Stimulated activated effector memory CD8-positive, alpha-beta T cell treated with anti-CD3 and anti-CD28 coated beads, Interleukin-12 subunit alpha, Interleukin-12 subunit beta, amount 100 ng/mL, for 72 hours (primary cell): ENCODE data around the gene KCNQ5.

Experiments used
- ATAC-seq: fragments of 150-1000 bp; cut with Tn5 transposase; 2 replicates; pipeline ENCODE4 v1.10.0; 2021
- DNase-seq, 2 donors: peaks; one replicate each; pipeline ENCODE4 v3.0.0; 2021 to 2022; ENCODE audit warnings: low spot score in 2 of 2
- H3K27ac Mint-ChIP-seq: one replicate; pipeline ENCODE4 v1.8.0; 2022; ENCODE audit warnings: mild to moderate bottlenecking, mixed read lengths
- H3K36me3 Mint-ChIP-seq: one replicate; pipeline ENCODE4 v1.8.0; 2022; ENCODE audit warnings: mild to moderate bottlenecking, mixed read lengths
- H3K4me1 Mint-ChIP-seq: one replicate; pipeline ENCODE4 v1.8.0; 2022; ENCODE audit warnings: mixed read lengths
- H3K4me3 Mint-ChIP-seq: one replicate; pipeline ENCODE4 v1.8.0; 2022; ENCODE audit warnings: mild to moderate bottlenecking, mixed read lengths
- H3K9me3 Mint-ChIP-seq: one replicate; pipeline ENCODE4 v1.8.0; 2022; ENCODE audit warnings: mixed read lengths

KCNQ5 gene

GRCh38 chr6:72817208-72817607 lies 195.3 kb downstream of the KCNQ5 start:
- ATAC-seq (no peak), DNase-seq (no peak)
- Mint-ChIP-seq H3K36me3 (peaks cover 5% of the 10 kb centered on the region), H3K4me1 (no peaks in the 10 kb centered on the region), H3K9me3 (no peaks in the 10 kb centered on the region), H3K27ac (no peak overlapping the region), H3K4me3 (no peak overlapping the region)

- Mint-ChIP-seq H3K27ac (no peak overlapping the region), H3K9me3 (no peaks in the 10 kb centered on the region), H3K36me3 (no peaks in the 10 kb centered on the region), H3K4me1 (peaks cover under 1% of the 10 kb centered on the region), H3K4me3 (no peak overlapping the region)
- DNase-seq (no peak), ATAC-seq (no peak)
These were observed 197.7 kb downstream of the KCNQ5 start for GRCh38 chr6:72819609-72820008.

GRCh38 chr6:72820153-72820552 lies 198.3 kb downstream of the KCNQ5 start:
- H3K27ac Mint-ChIP-seq: no peak overlapping the region
- no peaks in the 10 kb centered on the region for H3K9me3 Mint-ChIP-seq
- peaks cover 6% of the 10 kb centered on the region for H3K4me1 Mint-ChIP-seq
- H3K36me3 Mint-ChIP-seq: no peaks in the 10 kb centered on the region
- ATAC-seq: no peak
- no peak for DNase-seq
- H3K4me3 Mint-ChIP-seq: no peak overlapping the region

DNA sequence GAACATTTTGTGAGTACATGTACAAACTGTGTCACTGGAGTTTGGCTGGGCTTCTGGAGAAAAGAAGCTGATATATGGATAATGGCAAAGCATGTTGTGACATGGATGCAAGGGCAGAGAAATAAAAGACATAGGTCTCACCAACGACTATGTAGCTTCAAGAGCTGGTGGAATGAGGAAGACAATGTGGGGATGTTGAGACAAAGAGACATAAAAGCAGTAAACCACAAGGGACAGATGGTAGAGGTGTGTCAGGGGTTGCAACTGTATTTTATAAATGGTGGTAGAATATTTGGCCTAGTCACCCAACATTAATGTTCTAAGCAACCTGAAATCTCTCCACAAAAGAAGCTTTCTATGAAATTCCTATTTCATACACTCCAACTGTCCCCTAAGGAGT lies 199.0 kb downstream of the KCNQ5 start:
- ATAC-seq: no peak
- Mint-ChIP-seq H3K4me1 (peaks cover 9% of the 10 kb centered on the region), H3K4me3 (no peak overlapping the region), H3K9me3 (no peaks in the 10 kb centered on the region), H3K27ac (no peak overlapping the region), H3K36me3 (no peaks in the 10 kb centered on the region)
- DNase-seq: no peak

- ATAC-seq: no peak
- Mint-ChIP-seq H3K36me3 (no peaks in the 10 kb centered on the region), H3K4me1 (peaks cover 9% of the 10 kb centered on the region), H3K4me3 (no peak overlapping the region), H3K9me3 (no peaks in the 10 kb centered on the region), H3K27ac (no peak overlapping the region)
- DNase-seq: no peak
These were observed 200.2 kb downstream of the KCNQ5 start for GRCh38 chr6:72822023-72822422.

GRCh38 chr6:72822691-72823090 lies 200.8 kb downstream of the KCNQ5 start:
- Mint-ChIP-seq H3K9me3 (no peaks in the 10 kb centered on the region), H3K36me3 (no peaks in the 10 kb centered on the region), H3K4me1 (peaks cover 9% of the 10 kb centered on the region), H3K4me3 (no peak overlapping the region), H3K27ac (no peak overlapping the region)
- ATAC-seq (no peak), DNase-seq (no peak)

DNA sequence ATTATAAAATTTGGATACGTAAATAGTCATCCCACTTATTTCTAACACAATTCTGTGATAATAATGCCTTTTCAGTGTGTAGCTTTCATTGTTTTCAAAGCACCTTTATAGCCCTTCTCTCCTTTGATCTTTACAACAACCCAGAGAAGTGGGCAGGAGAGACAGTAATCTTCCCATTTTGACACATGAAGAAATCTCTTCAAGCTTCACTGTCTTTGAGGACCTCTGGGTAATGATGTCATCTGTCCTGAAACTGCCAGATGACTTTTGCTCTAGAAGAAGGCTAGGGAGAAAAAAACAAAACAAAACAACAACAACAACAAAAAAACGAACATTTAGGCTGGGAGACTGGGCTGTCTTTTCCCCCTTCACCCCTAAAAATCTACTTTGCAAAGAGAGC lies 203.0 kb downstream of the KCNQ5 start:
- Mint-ChIP-seq H3K9me3 (peaks cover 4% of the 10 kb centered on the region), H3K27ac (no peak overlapping the region), H3K4me3 (no peak overlapping the region), H3K36me3 (no peaks in the 10 kb centered on the region), H3K4me1 (peaks cover 9% of the 10 kb centered on the region)
- ATAC-seq: peak; percentile 32
- DNase-seq: no peak

DNA sequence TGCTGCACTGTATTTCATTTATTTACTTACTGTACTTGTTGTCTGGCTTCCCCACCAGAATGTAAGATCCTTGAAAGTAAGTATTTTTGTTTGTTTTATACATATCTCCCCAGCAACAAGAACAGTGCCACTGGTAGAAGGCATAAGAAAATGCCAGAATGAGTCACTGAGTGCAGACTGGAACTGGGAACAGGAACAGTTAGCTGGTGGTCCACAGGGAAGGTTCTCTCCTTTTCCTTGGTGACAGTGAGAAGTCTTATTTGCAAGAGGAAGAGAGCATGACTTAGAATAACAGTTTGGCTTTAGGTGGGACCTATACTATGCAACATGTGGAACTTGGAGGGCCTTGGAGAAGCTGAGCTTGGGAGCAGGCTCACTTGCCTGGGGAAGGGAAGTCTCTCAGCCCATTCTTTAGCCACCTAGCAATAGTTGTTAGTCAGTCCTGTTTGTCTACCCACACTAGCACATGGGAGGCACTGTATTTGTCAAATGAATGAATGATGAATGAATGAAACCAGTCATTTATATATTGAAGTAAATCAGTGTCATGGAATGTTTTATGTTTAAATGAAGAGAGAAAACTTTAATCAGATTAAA lies 203.5 kb downstream of the KCNQ5 start:
- no peak for DNase-seq
- no peak overlapping the region for H3K27ac Mint-ChIP-seq

GRCh38 chr6:72826037-72826436 lies 204.2 kb downstream of the KCNQ5 start:
- DNase-seq: no peak
- no peak overlapping the region for H3K4me3 Mint-ChIP-seq

More for the DNA sequence above, 203.5 kb downstream of the KCNQ5 start:
- H3K9me3 Mint-ChIP-seq: peaks cover 4% of the 10 kb centered on the region
- H3K4me3 Mint-ChIP-seq: no peak overlapping the region
- no peaks in the 10 kb centered on the region for H3K36me3 Mint-ChIP-seq
- ATAC-seq: no peak
- H3K4me1 Mint-ChIP-seq: peaks cover 9% of the 10 kb centered on the region

DNA sequence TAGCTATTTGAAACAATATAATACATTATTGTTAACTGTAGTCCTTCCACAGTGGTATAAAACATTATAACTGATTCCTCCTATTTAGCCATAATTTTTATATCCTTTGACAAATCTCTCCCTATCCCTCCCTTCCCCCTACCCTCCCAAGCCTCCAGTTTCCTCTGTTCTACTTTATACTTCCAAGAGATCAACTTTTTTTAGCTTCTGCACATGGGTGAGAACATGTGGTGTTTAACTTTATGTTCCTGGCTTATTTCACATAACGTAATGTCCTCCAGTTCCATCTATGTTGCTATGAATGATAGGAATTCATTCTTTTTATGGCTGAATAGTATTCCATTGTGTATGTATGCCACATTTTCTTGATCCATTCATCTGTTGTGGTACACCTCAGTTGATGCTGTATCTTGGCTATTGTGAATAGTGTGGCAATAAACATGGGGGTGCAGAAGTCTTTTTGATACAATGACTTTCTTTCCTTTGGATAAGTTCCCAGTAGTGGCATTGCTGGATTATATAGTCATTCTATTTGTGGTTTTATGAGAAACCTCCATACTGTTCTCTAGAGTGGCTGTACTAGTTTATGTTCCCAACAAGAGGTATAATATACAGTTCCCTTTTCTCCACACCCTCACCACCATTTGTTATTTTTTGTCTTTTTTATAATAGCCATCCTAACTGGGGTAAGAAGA lies 205.0 kb downstream of the KCNQ5 start:
- H3K27ac Mint-ChIP-seq: no peak overlapping the region
- DNase-seq: no peak
- H3K4me1 Mint-ChIP-seq: peaks cover 9% of the 10 kb centered on the region
- no peaks in the 10 kb centered on the region for H3K36me3 Mint-ChIP-seq
- peaks cover 4% of the 10 kb centered on the region for H3K9me3 Mint-ChIP-seq
- ATAC-seq: no peak
- no peak overlapping the region for H3K4me3 Mint-ChIP-seq

More at GRCh38 chr6:72826037-72826436, 204.2 kb downstream of the KCNQ5 start:
- Mint-ChIP-seq H3K9me3 (peaks cover 4% of the 10 kb centered on the region), H3K27ac (no peak overlapping the region), H3K36me3 (no peaks in the 10 kb centered on the region), H3K4me1 (peaks cover 9% of the 10 kb centered on the region)
- ATAC-seq: peak; percentile 80

DNA sequence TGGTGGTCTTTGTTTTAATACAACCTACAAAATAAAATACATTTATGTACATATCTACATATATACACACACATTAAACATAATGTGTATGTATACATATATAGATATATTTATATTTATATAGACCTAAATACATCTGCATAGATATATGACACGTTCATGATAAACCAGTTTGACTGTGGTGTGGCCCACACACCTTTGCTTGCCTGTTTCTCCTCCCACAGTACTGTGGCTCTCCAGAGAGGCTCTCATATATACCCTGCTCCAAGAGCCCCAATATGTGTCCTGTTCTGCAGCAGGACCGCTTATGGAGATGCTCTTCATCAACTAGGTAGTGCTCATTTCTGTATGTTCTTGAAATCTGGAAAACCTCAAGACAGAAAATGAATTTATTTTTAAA lies 207.0 kb downstream of the KCNQ5 start:
- H3K27ac Mint-ChIP-seq: no peak overlapping the region
- ATAC-seq: no peak
- peaks cover 4% of the 10 kb centered on the region for H3K9me3 Mint-ChIP-seq
- H3K4me3 Mint-ChIP-seq: no peak overlapping the region
- DNase-seq: no peak
- no peaks in the 10 kb centered on the region for H3K36me3 Mint-ChIP-seq
- H3K4me1 Mint-ChIP-seq: peaks cover 9% of the 10 kb centered on the region

DNA sequence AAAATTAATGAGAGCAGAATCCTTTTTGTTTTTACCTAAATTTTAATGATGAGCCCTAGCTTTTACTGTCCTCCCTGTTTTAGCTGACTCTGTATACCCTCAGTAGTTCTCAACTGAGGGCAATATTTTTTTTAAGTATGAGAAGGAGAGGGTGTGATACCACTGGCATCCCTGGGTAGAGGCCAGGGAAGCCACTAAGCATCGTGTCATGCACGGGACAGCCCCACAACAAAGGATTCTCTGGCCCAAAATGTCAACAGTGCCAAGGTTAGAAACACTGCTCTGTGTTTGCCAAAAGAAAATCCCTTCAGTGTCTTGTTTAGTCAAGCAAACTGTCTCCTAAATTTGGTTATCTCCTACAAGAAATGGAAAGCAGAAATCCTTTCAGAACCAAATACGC lies 210.4 kb downstream of the KCNQ5 start:
- ATAC-seq (no peak), DNase-seq (no peak)
- no peaks in the 10 kb centered on the region for H3K4me1 Mint-ChIP-seq
- H3K4me3 Mint-ChIP-seq: no peak overlapping the region
- H3K9me3 Mint-ChIP-seq: peaks cover 4% of the 10 kb centered on the region
- no peak overlapping the region for H3K27ac Mint-ChIP-seq
- no peaks in the 10 kb centered on the region for H3K36me3 Mint-ChIP-seq

DNA sequence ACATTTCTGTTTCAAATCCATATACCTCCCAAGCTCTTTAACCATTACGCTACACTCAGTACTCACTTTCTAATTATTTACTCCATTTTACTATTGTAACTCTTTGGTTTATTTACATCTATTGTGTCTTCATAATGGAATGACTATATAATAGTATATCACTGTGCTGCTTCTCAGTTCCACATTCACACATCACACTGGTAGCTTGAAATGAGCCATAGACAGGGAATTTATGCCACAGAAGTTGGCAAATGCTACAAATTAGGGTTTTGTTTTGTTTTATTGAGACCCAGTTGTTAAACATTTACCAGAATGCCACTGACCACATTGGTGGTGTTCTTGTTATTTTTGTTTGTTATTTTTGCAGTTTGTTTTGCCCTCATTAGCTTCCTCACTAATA lies 213.9 kb downstream of the KCNQ5 start:
- no peaks in the 10 kb centered on the region for H3K4me1 Mint-ChIP-seq
- H3K36me3 Mint-ChIP-seq: no peaks in the 10 kb centered on the region
- no peak for DNase-seq
- H3K4me3 Mint-ChIP-seq: no peak overlapping the region
- ATAC-seq: no peak
- no peaks in the 10 kb centered on the region for H3K9me3 Mint-ChIP-seq
- H3K27ac Mint-ChIP-seq: no peak overlapping the region

DNA sequence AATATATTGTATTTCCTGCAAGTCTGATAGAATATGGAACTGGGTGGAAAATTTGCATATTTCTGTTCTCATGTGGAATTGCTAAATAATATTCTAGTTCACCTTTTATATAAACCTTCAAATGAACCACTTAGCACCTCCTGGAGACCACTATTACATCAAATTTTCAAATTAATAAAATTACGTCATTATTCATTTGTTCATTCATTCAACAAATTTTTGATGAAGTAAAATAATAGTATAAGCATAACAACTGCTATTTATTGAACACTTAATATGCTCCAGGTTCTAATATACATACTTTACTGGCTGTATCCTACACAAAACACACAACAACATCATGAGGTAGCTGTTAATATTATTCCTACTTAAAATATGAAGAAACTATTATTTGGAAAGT lies 215.1 kb downstream of the KCNQ5 start:
- no peak for DNase-seq
- H3K36me3 Mint-ChIP-seq: no peaks in the 10 kb centered on the region

GRCh38 chr6:72841195-72841594 lies 219.3 kb downstream of the KCNQ5 start:
- Mint-ChIP-seq H3K27ac (no peak overlapping the region), H3K36me3 (no peaks in the 10 kb centered on the region), H3K4me3 (no peak overlapping the region), H3K4me1 (no peaks in the 10 kb centered on the region), H3K9me3 (no peaks in the 10 kb centered on the region)
- DNase-seq: no peak
- ATAC-seq: no peak

More for the DNA sequence above, 215.1 kb downstream of the KCNQ5 start:
- Mint-ChIP-seq H3K9me3 (no peaks in the 10 kb centered on the region), H3K27ac (no peak overlapping the region), H3K4me1 (no peaks in the 10 kb centered on the region), H3K4me3 (no peak overlapping the region)
- ATAC-seq: no peak

DNA sequence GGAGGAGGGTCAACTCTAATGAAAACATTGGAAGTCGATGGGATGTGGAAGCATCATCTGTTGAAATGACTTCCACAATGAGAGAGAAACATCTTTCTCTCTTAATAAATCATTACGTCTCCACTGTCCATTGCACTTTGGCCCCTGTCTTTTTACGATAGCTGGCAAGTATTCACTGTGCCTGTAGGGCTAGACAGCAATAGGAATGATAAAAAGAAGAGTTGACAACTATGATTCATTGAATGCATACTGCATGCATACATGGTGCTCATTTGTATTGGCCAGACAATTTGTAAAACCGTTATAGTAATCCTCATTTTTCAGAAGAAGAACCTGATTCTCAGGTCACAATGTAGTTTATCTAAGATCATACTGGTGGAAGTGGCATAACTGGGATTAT lies 220.3 kb downstream of the KCNQ5 start:
- Mint-ChIP-seq H3K36me3 (no peaks in the 10 kb centered on the region), H3K4me3 (no peak overlapping the region), H3K4me1 (no peaks in the 10 kb centered on the region), H3K27ac (no peak overlapping the region), H3K9me3 (no peaks in the 10 kb centered on the region)
- ATAC-seq (no peak), DNase-seq (no peak)
